GM19455 (cell line): ENCODE results near the gene EXOC3L4.
"Not testable (repeated sequence)": the region's sequence is repeated elsewhere in the genome, so short reads cannot be mapped to it uniquely, and the experiment has no call there.

Experiments used
- ATAC-seq: cut with Tn5 transposase; IDR thresholded peaks from one replicate; pipeline ENCODE4 v1.9.1; 2021; ENCODE audit not compliant: unreplicated experiment

EXOC3L4 gene

GRCh38 chr14:103094406-103095209 is at the start of gene EXOC3L4:
Gene EXOC3L4, plus strand, starts transcription at chr14:103094725. Its CDS starts 5,495 bp downstream, at chr14:103100220.
- no peak for ATAC-seq

DNA sequence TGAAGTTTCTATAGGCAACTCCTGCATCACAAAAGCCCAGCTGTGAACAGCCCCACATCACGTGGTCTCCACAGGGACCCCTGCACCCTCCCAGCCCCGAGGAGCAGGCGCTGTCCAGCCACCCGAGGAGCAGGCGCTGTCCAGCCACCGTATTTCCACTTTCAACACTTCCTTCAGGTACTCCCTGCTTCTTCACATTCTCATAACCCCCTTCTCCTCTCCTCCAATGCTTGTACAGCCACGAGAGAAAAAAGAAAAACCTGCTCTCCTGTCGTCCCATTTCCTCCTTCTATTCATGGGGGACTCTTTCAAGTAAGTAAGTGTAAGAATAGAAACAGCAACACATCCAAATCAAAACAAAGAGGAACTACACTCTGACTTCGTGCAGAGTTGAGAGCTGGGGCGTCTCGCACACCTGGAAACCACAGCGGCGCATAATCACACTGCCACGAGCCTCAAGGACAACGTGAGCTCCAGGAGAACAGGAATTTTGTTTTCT is 49.1 kb upstream of the EXOC3L4 start:
- ATAC-seq = no peak

DNA sequence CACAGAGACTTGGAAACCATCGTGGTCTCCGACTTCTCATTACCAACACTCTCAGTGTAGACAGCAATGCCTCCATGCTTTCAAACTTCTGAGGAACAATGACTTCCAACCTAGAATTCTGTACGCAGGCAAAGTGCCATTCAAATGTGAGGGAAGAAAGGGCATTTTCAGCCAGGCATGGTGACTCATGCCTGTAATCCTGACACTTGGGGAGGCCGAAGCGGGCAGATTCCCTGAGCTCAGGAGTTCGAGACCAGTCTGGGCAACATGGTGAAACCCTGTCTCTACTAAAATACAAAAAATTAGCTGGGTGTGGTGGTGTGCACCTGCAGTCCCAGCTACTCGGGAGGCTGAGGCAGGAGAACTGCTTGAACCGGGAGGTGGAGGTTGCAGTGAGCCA is 47.1 kb upstream of the EXOC3L4 start:
- not testable (repeated sequence) for ATAC-seq

DNA sequence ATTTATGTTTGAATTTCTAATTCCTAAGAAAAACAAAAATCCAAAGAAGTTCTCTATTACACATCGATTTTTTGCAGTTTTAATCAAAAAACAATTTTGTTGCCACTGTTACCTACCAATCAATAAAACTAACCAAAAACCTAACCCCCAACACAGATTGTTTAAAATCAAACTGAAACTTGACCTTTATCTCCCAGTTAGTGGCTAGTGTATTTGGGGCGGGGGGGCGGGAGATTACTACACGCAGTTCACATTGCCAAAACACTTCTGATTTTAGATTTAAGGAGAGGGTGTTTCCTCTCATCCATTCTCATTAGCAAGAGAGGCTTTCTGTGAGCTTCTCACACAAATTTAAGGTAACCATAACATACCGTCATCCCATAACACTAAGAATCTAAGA is 43.6 kb upstream of the EXOC3L4 start:
- ATAC-seq = no peak

- no peak for ATAC-seq
Measured at GRCh38 chr14:103052407-103052806, 42.1 kb upstream of the EXOC3L4 start.

DNA sequence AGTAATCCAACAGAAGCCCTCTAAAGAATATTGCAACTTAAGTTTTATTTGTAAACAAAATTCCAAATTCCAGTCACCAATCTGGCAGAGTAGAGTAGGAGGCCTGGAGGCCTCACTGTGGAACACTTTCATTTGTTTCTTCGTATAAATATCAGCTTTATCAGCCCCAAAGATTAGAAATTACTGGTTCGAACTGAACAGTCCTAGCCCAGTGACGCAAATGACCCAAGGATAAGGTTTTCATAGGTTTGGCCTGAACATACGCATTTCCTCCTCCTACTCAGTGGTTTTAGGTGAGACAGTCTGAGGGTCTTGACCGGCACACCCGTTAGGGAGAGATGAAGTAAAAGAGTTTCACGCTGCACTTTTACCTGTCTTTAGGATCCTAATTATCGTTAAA is 38.8 kb upstream of the EXOC3L4 start:
- ATAC-seq = no peak

- ATAC-seq = no peak
Measured at GRCh38 chr14:103056322-103057027, 38.0 kb upstream of the EXOC3L4 start.

DNA sequence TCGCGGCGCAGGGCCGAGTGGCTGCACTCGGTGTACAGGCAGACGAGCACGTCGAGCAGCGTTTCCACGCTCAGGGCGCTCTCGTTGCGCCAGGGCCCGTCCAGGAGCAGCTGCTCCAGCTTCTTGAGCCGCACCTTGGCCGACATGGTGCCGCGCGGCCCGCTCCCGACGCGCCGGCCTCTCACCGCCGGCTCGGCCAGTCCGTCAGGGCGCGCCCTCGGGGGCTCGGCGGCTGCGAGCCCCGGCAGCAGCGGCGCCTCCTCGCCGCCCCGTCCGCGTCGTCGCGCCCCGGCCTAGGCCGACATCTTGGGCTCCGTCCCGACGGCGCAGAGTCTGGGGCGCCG is 37.5 kb upstream of the EXOC3L4 start:
- ATAC-seq = peak; percentile 38

DNA sequence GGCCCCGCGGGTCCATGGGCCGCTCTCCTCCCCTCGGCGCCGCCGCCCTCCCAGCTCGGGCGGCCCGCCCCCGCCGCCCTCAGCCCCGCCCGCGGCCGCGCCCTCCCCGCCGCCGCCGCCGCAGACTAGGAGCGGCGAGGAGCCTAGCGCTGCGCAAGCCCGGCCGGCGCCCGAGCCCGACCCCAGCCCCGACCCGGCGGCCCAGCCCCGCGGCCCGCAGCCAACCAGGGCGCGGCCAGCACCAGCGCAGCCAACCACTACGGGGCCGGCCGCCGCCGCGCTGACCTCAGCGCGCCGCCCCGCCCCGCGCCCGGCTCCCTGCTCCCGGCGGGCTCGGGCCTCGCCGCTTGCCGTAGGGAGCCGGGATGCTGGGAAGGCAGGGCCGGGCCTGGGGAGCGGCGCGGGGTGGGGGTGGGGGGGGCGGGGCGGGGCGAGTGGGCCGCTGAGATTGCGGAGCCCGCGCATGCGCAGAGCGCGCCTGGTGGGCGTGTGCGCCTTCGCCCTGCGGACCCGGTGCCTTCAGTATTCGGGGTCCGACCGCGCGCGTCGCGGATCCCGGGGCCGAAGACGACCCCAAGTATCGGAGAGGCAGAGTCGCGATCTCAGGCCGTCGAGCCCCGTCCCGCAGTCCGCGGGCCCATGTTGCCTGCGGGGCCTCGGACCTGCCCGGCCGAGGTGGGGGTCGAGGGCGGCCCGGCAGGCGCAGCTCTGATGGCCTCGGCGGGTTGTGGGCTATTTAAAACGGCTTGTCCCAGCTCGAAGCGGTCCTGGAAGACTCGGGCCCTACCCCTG is 37.0 kb upstream of the EXOC3L4 start, which contains the start of gene CDC42BPB:
TSS of gene CDC42BPB (minus strand) at position 178 of the 792 bp plus-strand sequence. CDS start 376 bp downstream, outside the sequence.
- peak; percentile 83 for ATAC-seq

DNA sequence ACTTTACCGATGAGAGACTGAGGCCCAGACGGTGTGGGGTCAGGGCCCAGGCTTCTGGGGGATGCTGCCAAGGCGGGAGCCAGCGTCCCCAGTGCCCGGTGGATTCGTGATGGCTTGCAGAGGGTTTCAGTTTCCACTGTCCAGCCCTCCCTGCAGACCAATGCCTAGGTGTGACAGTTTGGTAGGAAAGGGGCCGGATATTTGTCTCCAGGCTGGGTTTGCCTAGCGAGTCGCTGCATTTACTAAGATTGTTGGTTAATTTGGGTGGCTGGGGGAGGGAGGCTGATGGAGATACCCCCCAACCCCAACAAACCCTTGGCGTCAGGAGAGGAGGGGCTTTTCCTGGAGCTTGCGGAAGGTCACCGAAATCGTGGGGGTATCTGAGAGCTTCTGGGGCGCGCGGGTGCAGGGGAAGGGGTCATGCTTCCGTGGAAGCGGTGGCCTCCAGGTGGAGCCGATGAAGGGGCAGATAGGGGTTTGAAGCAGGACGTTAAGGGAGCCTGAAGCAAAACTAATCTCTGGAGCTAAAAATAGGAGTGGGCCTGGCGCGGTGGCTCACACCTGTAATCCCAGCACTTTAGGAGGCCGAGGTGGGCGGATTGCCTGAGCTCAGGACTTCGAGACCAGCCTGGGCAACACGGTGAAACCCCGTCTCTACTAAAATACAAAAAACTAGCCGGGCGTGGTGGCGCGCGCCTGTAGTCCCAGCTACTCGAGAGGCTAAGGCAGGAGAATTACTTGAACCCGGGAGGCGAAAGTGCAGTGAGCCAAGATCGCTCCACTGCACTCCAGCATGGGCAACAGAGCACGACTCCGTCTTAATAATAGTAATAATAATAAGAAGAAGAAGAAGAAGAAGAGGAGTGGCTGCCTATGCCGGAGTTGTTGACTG is 36.1 kb upstream of the EXOC3L4 start:
- ATAC-seq = peak; percentile 3

GRCh38 chr14:103059556-103059955 is 35.0 kb upstream of the EXOC3L4 start:
- ATAC-seq = no peak

- no peak for ATAC-seq
Measured at GRCh38 chr14:103061482-103061976, 33.0 kb upstream of the EXOC3L4 start.

- no peak for ATAC-seq
Measured at GRCh38 chr14:103064436-103064835, 30.1 kb upstream of the EXOC3L4 start.

GRCh38 chr14:103064978-103065377 is 29.5 kb upstream of the EXOC3L4 start:
- no peak for ATAC-seq

DNA sequence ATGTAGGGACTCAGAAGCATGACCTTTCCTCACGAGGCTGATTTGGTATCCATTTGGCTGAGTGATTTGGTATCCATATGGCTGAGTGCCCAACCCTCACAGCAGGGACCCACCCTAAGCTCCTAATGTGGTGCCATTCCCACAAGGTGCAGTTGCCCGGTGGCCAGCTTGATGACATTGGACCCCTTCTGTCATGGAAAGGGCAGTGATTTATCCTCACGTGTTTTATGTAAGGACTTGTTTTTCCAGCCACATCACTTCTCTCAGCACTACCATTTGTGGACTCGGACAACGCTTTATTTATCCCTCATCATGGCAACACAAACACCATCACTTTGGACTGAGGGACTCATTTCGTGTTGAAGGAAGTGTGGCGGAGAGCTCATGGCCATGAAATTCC is 28.7 kb upstream of the EXOC3L4 start:
- ATAC-seq = no peak

GRCh38 chr14:103066399-103066798 is 28.1 kb upstream of the EXOC3L4 start:
- ATAC-seq = no peak

- no peak for ATAC-seq
Measured at GRCh38 chr14:103067231-103067954, 27.1 kb upstream of the EXOC3L4 start.

DNA sequence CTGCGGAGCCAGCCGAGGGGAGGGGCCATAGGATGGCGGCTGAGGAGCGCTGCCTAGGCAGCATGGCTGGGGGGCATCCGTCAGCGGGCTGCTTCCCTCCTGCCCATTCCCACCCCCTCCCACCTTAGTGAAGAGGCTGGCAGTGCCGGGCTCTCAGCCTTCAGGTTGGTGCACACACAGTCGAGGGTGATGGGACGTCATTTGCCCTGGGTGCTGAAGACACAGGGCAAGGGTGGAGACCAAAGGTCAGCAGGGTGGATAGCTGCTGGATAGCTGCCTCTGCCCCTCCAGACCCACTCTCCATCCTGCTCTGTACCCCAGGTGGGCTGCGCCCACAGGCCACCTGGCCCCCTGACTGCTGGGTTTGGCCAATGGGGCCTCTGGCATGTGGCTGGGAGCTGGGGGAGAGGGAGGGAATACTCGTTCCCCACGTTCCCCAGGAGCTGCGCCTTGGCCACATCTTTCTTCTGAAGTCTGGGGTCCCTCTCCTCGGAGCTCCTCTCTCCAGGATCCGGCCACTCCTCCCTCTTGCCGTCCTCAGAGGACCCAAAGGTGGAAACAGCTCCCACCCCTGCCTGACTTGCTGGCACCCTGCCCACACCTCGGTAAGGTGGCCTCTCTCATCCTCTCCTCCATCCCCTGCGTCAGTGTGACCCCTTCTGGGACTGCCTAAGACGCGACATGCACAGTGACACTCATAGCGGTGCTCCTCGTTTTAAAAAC is 26.0 kb upstream of the EXOC3L4 start:
- ATAC-seq = no peak
